ENCODE measurements around the gene MOCS1.

Gene MOCS1

GRCh38 chr6:39927159-39927558 lies 7.1 kb downstream of the MOCS1 start:
- H3K4me3 ChIP-seq (ENCODE audit: low read depth, low read length): no peak overlapping the region
- DNase-seq (ENCODE audit: low read depth): no peak
- TF ChIP-seq MYC (IDR thresholded peaks at IDR 0.05; ENCODE audit: low read depth, low read length) (no peak), POLR2A (IDR thresholded peaks at IDR 0.05; ENCODE audit: extremely low read depth, insufficient read length) (no peak), MAX (IDR thresholded peaks at IDR 0.05; ENCODE audit: low read depth, low read length) (no peak), CTCF (IDR thresholded peaks at IDR 0.05; ENCODE audit: low read depth, low read length) (no peak)

GRCh38 chr6:39926668-39927067 lies 7.6 kb downstream of the MOCS1 start:
- TF ChIP-seq CTCF (IDR thresholded peaks at IDR 0.05; ENCODE audit: low read depth, low read length) (no peak), POLR2A (IDR thresholded peaks at IDR 0.05; ENCODE audit: extremely low read depth, insufficient read length) (no peak), MYC (IDR thresholded peaks at IDR 0.05; ENCODE audit: low read depth, low read length) (no peak), MAX (IDR thresholded peaks at IDR 0.05; ENCODE audit: low read depth, low read length) (no peak)
- H3K4me3 ChIP-seq (ENCODE audit: low read depth, low read length): no peak overlapping the region
- no peak for DNase-seq (ENCODE audit: low read depth)

GRCh38 chr6:39925931-39926290 lies 8.4 kb downstream of the MOCS1 start:
- H3K4me3 ChIP-seq (ENCODE audit: low read depth, low read length): no peak overlapping the region
- TF ChIP-seq CTCF (IDR thresholded peaks at IDR 0.05; ENCODE audit: low read depth, low read length) (no peak), MYC (IDR thresholded peaks at IDR 0.05; ENCODE audit: low read depth, low read length) (no peak), MAX (IDR thresholded peaks at IDR 0.05; ENCODE audit: low read depth, low read length) (no peak), POLR2A (IDR thresholded peaks at IDR 0.05; ENCODE audit: extremely low read depth, insufficient read length) (no peak)
- no peak for DNase-seq (ENCODE audit: low read depth)

- H3K4me3 ChIP-seq (ENCODE audit: low read depth, low read length): no peak overlapping the region
- DNase-seq (ENCODE audit: low read depth): no peak
- TF ChIP-seq MYC (IDR thresholded peaks at IDR 0.05; ENCODE audit: low read depth, low read length) (no peak), CTCF (IDR thresholded peaks at IDR 0.05; ENCODE audit: low read depth, low read length) (no peak), MAX (IDR thresholded peaks at IDR 0.05; ENCODE audit: low read depth, low read length) (no peak), POLR2A (IDR thresholded peaks at IDR 0.05; ENCODE audit: extremely low read depth, insufficient read length) (no peak)
These were observed 8.9 kb downstream of the MOCS1 start for GRCh38 chr6:39925191-39925930.

- TF ChIP-seq MAX (IDR thresholded peaks at IDR 0.05; ENCODE audit: low read depth, low read length) (no peak), MYC (IDR thresholded peaks at IDR 0.05; ENCODE audit: low read depth, low read length) (no peak), POLR2A (IDR thresholded peaks at IDR 0.05; ENCODE audit: extremely low read depth, insufficient read length) (no peak), CTCF (IDR thresholded peaks at IDR 0.05; ENCODE audit: low read depth, low read length) (no peak)
- H3K4me3 ChIP-seq (ENCODE audit: low read depth, low read length): no peak overlapping the region
- no peak for DNase-seq (ENCODE audit: low read depth)
These were observed 10.0 kb downstream of the MOCS1 start for GRCh38 chr6:39924283-39924682.

Data from NB4 (cell line).